GOT3 (cell line): ENCODE data around the gene PHF19.

ENCODE experiments used
- DNase-seq: peaks from one replicate; lab custom pipeline; 2025; ENCODE audit warnings: mixed read lengths; lab: John Stamatoyannopoulos, UW

Gene PHF19

GRCh38 chr9:120873512-120873911 lies 3.5 kb downstream of the PHF19 start:
- no peak for DNase-seq

GRCh38 chr9:120872791-120873502 lies 4.0 kb downstream of the PHF19 start:
- DNase-seq, result no peak

GRCh38 chr9:120870206-120870605 lies 6.8 kb downstream of the PHF19 start:
- DNase-seq, result no peak

- no peak for DNase-seq
These were observed 7.3 kb downstream of the PHF19 start for GRCh38 chr9:120869726-120870125.

- DNase-seq, result no peak
These were observed 7.7 kb downstream of the PHF19 start for GRCh38 chr9:120869360-120869687.

- DNase-seq, result peak; percentile 5
These were observed 8.2 kb downstream of the PHF19 start for GRCh38 chr9:120868676-120869359.

- no peak for DNase-seq
These were observed 8.7 kb downstream of the PHF19 start for GRCh38 chr9:120868339-120868675.

- no peak for DNase-seq
These were observed 9.2 kb downstream of the PHF19 start for GRCh38 chr9:120867676-120868338.

GRCh38 chr9:120866651-120867050 lies 10.3 kb downstream of the PHF19 start:
- no peak for DNase-seq

- DNase-seq, result no peak
These were observed 11.2 kb downstream of the PHF19 start for GRCh38 chr9:120865809-120866208.

- DNase-seq, result no peak
These were observed 11.8 kb downstream of the PHF19 start for GRCh38 chr9:120865176-120865575.

GRCh38 chr9:120864719-120865118 lies 12.3 kb downstream of the PHF19 start:
- DNase-seq, result no peak

- no peak for DNase-seq
These were observed 13.2 kb downstream of the PHF19 start for GRCh38 chr9:120863833-120864232.

- DNase-seq, result no peak
These were observed 14.5 kb downstream of the PHF19 start for GRCh38 chr9:120862452-120862851.

- DNase-seq, result no peak
These were observed 15.1 kb downstream of the PHF19 start for GRCh38 chr9:120861935-120862334.

- no peak for DNase-seq
These were observed 16.9 kb downstream of the PHF19 start for GRCh38 chr9:120860083-120860482.

- DNase-seq, result no peak
These were observed 17.6 kb downstream of the PHF19 start for GRCh38 chr9:120859361-120859760.

- DNase-seq, result no peak
These were observed 19.1 kb downstream of the PHF19 start for GRCh38 chr9:120857902-120858301.

GRCh38 chr9:120857481-120857880 lies 19.5 kb downstream of the PHF19 start:
- no peak for DNase-seq

GRCh38 chr9:120856700-120857099 lies 20.3 kb downstream of the PHF19 start:
- no peak for DNase-seq

- no peak for DNase-seq
These were observed 20.9 kb downstream of the PHF19 start for GRCh38 chr9:120855827-120856670.

GRCh38 chr9:120854596-120855327 lies 22.2 kb downstream of the PHF19 start:
- no peak for DNase-seq
